GM18499 (cell line): ENCODE results near the gene LITAF.
"Not testable (repeated sequence)": the region's sequence is repeated elsewhere in the genome, so short reads cannot be mapped to it uniquely, and the experiment has no call there.

Experiments
- ATAC-seq: cut with Tn5 transposase; IDR thresholded peaks from one replicate; pipeline ENCODE4 v1.9.1; 2021; ENCODE audit warnings: moderate number of reproducible peaks; ENCODE audit not compliant: insufficient read depth, unreplicated experiment

Gene LITAF

DNA sequence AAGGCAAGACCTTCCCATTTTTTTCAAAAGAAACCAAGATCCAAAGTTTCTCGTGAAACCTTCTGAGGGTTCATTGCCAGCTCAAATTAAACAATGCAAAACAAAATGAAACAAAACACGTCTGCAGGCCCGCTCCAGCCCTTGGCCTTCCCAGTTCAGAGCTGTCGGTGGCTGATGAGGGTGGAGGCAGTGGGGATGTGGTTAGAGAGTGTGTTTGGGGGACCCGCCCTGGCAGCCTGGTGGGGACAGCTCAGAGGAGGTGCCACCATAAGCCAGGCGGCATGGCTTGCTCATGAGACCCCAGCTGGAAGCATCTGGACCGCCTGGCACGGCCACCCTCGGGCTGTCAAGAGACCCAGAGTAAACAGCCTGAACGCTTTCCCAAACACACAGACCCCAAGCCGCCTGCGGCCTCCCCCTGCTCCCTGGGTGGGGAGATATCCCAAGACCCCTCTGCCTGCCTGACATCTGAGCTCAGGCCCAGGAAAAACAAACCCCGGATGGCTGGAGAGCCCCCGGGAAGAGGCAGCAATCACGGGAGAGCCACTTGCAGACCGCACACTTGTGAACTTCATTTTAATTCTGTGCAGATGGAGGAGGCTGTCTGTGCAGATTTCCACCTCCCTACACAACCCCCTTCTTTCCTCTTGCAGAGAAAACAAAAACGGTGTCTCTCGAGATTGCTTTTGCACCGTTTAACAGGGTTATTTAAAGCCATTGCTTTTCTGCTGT is 35.4 kb upstream of the LITAF start:
- no peak for ATAC-seq

DNA sequence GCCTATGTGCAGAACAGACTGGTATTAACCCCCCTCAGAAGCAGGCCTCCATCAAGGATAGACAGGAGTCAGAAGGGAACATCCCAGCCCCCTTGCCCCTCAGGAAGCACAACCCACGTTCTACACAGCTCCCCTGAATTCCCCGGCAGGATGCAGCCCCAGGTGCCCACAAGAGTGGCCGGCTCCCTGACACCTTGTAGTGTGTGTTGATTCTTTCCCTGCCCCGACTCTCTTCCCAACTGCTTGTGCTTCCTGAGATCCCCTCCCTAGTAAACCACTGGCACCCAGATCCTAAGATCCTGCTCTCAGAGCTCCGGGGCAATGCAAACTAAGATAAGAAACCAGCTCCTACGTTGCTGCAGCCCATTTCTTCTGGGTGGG is 34.8 kb upstream of the LITAF start:
- ATAC-seq: no peak

DNA sequence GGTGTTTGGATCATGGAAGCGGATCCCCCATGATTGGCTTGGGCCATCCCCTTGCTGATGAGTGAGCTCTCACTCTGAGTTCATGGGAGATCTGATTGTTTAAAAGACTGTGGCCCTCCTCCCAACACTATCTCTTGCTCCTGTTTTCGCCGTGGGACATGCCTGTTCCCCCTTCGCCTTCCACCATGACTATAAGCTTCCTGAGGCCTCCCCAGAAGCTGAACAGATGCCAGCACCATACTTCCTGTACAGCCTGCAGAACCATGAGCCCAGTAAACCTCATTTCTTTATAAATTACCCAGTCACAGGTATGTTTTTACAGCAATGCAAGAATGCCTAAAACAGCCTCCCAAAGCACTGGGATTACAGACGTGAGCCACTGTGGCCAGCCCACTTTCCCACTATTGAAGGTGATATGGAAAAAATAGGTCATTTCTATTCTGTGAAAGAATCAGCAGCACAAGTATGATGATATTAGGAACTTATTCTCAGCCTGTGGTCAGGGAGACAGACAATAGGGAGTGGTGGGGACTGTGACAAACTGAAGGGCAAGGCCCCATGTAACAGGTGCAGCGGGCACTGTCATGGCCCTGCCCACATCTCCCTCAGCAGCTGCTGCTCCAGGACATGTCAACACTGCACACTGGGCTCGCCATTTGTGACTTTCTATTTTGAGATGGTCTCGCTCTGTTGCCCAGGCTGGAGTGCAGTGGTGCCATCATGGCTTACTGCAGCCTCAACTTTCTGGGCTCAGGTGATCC is 33.7 kb upstream of the LITAF start:
- no peak for ATAC-seq

DNA sequence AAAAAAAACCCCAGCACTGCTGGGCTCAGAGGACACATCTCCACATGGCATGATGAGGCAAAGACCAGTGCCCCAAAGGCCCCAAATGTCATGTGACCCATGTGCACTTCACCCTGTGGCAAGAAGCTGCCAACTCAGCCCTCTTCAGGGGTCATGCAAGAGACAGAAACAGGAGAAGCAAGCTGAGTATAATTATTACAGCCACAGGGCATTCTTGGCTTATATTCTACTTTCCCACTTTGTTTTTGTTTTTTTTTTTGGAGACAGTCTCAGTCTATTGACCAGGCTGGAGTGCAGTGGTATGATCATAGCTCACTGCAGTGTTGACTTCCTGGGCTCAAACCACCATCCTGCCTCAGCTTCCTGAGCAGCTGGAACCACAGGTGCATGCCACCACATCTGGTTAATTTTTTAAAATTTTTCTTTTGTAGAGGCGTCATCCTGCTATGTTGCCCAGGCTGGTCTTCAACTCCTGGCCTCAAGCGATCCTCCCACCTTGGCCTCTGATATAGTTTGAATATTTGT is 32.7 kb upstream of the LITAF start:
- ATAC-seq: no peak

DNA sequence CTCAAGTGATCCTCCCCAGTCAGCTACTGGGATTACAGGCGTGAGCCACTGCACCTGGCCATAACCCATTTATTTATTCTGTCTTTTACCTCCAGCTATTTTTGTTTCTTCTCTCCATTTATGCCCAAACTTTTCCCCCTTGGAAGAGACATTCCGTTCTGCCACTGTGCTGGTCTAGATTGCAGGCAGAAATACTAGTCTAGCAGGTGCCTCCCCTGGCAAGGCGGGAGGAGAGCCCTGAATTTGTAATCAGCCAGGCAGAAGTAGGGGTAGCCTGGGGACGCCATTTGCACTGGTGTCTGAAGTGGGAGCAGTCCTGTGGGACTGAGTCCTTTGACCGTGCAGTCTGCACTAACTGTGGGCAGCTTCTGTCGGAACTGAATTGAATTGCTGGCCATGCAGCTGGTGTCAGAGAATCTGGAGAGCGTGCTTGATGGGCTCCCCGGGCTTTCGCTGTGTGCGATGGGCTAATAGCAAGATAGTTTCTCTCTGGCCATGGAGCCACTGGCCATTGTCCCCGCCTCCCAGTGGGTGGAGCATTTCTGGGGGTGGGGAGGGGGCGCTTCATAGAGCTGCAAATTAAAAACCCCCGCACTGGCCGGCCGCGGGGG is 31.5 kb upstream of the LITAF start:
- no peak for ATAC-seq

DNA sequence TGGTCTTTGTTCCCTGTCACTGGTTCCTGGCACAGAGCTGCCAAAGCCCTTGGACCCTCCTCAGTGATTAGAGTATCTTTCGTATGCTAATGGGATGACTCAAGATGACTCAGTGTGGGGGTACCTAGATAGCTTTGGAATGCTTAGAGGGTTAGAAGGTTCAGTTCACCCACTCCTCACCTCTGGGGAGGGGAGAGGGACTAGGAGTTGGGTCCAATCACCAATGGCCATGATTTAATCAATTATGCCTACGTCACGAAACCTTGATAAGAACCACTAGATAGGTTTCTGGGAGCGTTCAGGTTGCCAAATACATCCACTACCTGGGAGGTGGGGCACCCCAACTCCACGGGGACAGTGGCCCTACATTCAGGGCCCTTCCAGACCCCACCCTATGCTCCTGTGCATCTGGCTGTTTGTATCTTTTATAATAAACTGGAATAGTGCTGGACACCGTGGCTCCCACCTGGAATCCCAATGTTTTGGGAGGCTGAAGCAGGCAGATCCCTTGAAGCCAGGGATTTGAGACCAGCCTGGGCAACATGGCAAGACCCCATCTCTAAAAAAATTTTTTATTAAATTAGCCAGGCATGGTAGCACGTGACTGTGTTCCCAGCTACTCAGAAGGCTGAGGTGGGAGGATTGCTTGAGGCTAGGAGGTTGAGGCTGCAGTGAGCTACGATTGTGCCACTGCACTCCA is 29.2 kb upstream of the LITAF start:
- ATAC-seq: no peak

DNA sequence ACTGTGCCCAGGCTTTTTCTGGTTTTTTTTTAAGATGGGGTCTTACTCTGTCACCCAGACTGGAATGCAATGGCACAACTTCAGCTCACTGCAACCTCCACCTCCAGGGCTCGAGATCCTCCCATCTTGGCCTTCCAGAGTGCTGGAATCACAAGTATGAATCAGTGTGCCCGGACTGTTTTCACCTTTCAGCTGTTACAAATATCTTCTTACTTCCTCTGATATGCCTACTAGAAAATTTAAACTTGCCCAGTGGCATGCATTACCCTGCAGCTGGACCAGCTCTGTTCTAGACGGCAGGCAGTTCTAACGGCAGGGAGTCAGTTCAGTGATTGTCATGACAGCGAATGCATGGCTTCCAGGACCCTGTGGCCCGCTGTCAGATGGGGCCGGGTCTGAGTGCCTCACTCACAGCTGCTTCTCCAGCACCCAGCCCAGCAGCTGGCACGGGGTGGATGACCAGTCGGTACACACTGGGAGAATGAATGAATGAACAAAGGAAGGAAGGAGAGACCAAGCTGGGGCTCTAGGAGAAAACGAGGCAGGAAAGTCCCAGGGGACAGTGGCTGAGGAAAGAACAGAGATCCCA is 28.0 kb upstream of the LITAF start:
- no peak for ATAC-seq

DNA sequence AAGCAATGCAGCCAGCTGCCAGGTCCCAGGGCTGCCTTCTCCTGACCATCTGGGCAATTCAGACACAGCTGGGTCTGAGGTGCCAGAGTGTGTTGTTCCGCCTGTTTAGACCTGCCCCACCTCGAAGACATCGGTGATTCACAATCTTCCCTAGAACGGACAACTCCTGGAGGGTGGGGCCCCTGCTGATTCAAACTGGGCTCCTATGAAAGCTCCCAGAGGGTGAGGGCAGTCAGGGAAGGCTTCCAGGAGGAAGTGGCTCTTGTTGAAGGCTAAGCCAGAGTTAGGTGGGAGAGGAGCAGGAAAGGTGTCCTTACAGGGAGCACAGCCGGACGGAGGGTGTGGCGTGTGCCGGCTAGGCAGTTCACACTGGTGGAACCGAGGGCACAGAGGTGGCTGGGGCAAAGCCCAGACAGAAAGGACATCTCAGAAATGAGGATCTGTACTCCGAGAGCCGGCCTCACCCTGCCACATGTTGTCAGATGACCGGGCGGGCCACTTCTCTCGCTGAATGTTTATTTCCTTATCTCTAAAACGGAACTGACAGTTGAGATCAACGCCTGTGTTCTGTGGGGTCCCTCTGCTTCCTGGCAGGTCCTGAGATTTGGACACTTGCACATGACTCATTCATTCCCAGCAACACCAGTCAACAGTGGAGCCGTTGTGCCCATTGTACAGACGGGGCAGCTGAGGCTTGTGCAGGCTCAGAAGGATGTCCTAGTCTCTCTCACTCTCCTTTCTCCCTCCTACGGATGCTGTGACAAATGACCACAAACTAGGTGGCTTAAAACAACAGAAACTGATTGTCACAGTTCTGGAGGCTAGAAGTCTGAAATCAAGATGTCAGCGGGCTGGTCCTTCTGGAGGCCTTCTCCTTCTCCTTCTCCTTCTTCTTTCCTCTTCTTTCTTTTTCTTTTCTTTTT is 26.9 kb upstream of the LITAF start:
- no peak for ATAC-seq

DNA sequence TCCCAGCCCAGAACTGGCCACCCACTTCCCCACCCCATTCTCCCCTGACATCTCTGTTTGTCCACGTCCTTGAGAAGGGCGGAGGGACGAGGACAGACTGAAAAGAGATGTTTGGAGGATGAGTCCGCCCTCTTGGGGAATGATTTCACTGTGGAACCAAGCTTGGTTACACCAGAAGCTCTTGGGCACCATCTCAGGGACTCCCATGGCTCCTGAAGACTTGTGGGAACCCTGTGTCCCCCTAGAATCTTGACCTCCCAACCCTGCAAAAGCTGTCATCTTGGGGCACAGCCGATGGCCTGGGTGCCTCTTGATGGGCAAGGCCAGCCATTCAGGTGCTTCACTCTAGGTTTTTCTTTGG is 25.9 kb upstream of the LITAF start:
- no peak for ATAC-seq

DNA sequence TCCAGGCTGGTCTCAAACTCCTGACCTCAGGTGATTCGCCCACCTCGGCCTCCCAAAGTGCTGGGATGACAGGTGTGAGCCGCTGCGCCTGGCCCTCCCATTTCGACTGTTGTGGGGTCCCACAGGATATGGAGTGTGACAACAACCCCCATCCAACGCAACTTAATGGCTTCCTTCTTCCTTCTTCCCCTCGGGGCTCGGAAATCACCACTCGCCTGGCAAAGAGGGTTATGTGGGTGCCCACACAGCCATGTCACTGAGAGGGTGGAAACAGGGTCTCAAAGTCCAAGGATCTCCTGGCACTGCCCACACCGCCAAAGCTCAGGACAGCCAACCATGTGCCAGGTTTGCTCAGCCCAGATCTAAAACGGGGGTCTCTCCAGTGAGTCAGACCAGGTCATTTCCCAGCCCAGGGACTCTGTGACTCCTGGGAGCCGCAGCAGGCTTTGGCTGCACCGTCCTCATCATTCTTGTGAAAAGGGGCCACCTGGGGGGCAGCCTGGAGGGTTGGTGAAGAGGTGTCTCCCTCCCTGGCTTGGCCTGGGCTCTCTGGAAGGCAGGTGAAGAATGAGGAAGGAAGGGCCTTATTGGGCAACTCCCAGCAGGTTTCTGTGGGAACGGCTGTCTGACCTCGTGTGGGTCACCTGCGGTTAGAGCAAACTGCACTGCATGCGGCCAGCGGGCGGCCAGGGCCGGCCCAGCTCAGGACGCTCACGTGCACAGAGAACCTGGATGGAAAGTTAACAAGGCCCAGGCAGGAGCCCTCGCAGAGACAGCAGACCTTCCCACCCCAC is 25.3 kb upstream of the LITAF start:
- ATAC-seq: no peak

DNA sequence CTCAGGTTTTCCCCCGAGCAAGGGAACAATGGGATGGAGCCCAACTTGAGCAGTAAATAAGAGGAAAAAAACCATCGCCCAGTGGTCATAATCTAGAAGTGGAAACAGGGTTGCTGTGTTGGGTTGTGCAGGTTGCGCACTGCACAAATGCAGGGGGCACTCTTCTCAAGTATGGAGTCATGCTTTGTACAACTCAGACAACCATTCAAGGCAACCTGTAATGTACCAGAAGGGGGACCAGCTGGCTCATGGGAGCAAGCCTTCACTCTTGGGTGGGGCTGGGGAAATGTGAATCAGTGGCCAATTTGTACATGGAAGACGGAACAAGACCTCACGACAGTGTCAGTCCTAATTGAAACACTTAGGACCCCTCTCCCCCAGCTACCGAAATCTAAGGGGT is 23.9 kb upstream of the LITAF start:
- ATAC-seq: no peak

DNA sequence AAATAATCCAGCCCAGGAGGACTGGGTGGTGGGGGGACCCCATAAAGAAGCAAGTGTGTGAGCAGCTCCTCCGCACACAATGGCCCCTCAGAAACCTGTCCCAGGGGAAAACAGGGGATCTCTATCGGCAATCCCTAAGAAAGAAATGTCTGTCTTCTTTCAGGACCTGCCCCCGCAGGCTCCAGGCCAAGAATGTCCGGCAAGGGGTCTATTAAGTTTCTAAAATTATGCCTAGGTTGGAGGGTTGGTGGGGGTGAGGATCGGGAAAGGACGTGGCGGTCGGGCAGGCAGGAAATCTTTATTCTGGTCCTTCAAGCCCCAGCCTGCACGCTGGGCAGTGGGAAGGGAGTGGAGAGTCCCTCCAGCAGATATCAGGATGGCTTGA is 23.4 kb upstream of the LITAF start:
- ATAC-seq: no peak

DNA sequence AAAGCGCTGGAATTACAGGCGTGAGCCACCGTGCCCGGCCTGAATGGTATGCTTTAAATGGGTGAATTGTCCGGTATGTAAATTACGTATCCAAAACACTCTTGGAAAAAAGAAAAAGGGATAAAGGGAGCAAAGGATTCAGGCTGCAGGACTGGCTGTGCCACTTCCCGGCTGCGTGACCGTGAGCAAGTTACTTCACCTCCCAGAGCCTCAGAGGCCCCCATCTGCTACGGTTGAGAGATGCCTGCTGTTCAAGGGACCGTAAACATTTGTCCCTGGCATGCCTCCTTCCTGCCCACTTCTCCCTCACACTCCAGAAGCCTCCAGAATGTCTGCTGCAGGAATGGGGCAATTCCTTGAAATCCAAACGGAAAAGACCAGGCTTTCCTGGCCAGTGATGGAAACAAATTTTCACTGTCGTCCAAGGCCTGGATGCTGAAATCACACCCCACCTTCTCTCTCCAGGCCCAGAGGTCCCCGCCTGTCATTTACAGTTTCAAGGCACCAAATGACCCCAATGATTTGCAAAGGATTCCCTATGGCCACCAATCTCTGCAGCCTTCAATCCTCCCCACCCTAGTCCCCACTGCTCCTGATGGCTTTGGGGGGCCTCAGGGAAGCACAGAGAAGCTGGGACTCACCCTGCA is 22.9 kb upstream of the LITAF start:
- ATAC-seq: no peak

DNA sequence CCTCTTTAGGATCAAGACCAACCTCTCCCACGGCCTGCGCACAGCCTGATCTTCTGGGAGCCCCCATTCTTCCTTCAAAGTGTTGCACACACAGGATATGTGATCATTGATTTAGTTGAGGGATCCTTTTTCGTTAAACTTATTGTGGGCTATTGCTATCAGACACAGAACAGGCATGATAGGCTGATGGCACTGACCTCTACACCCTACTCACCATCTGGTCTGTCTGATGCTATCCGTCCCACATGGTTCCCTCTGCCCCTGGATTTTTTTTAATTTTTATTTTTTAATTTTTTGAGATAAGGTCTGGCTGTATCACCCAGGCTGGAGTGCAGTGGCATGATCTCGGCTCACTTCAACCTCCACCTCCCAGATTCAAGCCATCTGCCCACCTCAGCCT is 19.2 kb upstream of the LITAF start:
- ATAC-seq: no peak

DNA sequence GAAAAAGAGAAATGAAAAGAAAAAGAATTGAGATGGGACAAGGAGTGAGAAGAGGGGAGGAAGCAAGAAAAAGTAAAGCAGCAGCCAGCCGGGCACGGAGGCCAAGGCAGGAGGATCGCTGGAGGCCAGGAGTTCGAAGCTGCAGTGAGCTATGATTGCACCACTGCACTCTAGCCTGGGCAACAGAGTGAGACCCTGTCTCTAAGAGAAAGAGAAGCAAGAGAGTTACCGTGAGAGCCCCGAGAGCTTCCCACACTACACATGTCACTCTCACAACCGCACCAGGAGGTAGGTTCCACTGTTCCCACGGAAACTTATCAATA is 18.8 kb upstream of the LITAF start:
- ATAC-seq: no peak

DNA sequence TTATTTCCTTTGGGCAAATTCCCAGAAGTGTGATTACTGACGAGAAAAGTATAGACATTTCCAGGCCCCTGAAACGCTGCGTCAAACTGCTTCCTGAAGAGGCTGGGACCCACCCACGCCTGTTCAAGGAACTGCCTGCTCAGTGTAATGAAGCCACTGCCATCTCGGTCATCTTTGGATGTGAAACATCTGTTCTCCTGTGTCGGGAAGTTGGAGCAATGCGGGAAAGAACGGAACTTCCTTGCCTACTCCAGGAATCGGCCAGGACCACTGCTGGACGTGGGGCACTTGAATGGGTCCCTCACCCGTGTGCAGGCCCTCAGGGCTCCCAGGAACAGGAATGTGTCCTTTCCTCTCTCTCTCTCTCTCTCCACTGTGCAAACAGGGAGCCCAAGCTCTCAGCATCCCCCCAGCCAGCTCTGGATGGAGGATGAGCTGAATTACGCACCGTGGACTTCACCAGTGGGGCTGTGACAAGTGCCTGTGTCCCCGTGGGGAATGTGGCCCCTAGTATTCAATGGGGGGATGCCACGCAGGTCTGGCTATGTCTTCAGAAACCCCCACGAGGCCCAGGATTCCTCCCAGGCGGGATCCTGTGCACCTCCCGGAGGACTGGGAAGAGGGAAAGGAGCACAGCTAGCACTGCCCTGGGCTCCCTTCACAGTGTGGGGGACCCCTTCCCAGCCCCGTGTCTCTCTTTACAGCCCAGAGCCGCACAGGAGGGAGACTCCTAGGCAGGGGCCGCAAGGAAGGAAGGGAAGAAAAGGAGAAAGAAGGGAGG is 18.3 kb upstream of the LITAF start:
- no peak for ATAC-seq

DNA sequence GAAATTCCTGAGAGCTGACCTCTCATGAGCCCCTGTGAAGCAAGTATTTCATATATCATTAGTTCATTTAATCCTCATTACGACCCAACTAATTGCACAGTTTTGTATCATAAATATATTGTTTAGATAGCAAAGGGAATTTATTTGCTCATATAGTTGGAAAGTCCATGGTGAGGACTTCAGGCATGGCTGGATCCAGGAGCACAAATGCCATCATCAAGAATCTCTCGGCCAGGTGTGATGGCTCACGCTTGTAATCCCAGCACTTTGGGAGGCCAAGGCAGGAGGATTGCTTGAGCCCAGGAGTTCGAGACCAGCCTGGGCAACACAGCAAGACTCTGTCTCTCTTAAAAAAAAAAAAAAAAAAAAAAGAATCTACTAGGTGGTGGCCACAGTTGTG is 17.6 kb upstream of the LITAF start:
- ATAC-seq: not testable (repeated sequence)

DNA sequence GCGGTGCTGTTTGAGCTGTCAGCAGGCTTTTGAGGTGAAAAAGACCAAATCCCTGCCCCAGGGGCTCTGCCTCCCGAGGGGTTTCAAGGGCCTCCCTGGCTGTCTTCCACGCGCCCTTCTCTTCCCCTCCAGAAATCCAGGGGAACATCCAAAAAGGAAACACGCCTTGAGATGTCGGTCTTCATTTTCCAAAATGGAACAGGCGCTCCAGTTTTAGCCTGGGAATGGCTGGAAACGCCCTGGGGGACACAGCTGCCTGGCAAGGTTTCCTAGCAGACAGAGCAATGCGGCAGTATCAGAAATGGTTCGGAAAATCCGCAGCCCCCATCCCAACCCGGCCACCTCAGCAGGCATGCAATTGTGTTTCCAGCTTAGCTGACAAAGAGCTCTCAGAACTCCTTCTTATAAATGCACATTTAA is 16.6 kb upstream of the LITAF start:
- ATAC-seq: no peak
